HepG2 (cell line): ENCODE results near the gene SLCO4A1. TPM values are rescaled to one million over a fixed set of nuclear protein-coding genes. Genes with fewer than 3 reads are reported as not detected.

Experiments used
- AGO1 ChIP-seq: fragments of 200-400 bp; formaldehyde crosslinking; IDR thresholded peaks from 2 replicates; pipeline ENCODE4 v1.6.1; 2017; ENCODE audit warnings: mild to moderate bottlenecking, low read depth, low read length, moderate library complexity; ENCODE audit not compliant: poor library complexity, severe bottlenecking
- GPBP1L1 ChIP-seq: sonication (generic); formaldehyde crosslinking; IDR thresholded peaks from 2 replicates; pipeline ENCODE4 v1.5.0; 2020; ENCODE audit warnings: mild to moderate bottlenecking, missing genetic modification reagents
- HDAC1 ChIP-seq: sonication (generic); formaldehyde crosslinking; IDR thresholded peaks from 2 replicates; pipeline ENCODE4 v1.5.1; 2020; ENCODE audit warnings: mild to moderate bottlenecking, missing genetic modification reagents
- JUN ChIP-seq: sonication (generic); formaldehyde crosslinking; IDR thresholded peaks from 2 replicates; pipeline ENCODE4 v1.4.0; 2020; ENCODE audit warnings: mild to moderate bottlenecking, missing genetic modification reagents
- KIAA2018 ChIP-seq: sonication (generic); formaldehyde crosslinking; IDR thresholded peaks from 2 replicates; pipeline ENCODE4 v1.5.0; 2020; ENCODE audit warnings: mild to moderate bottlenecking, missing genetic modification reagents, borderline replicate concordance
- PHF20 ChIP-seq: sonication (generic); formaldehyde crosslinking; IDR thresholded peaks from 2 replicates; pipeline ENCODE4 v1.5.0; 2020; ENCODE audit warnings: mild to moderate bottlenecking, missing genetic modification reagents
- RBAK ChIP-seq: sonication (generic); formaldehyde crosslinking; IDR thresholded peaks from 2 replicates; pipeline ENCODE4 v1.5.1; 2020; ENCODE audit warnings: mild to moderate bottlenecking, missing genetic modification reagents
- THAP11 ChIP-seq: IDR thresholded peaks from 2 replicates; pipeline ENCODE4 v1.6.1; 2016; ENCODE audit warnings: missing biosample characterization, missing genetic modification reagents
- ZNF253 ChIP-seq: sonication (generic); formaldehyde crosslinking; IDR thresholded peaks from 2 replicates; pipeline ENCODE4 v1.8.0; 2022; ENCODE audit warnings: mild to moderate bottlenecking, missing genetic modification reagents, borderline replicate concordance
- ZNF44 ChIP-seq: sonication (generic); formaldehyde crosslinking; IDR thresholded peaks from 2 replicates; pipeline ENCODE4 v1.5.1; 2020; ENCODE audit warnings: mild to moderate bottlenecking, missing genetic modification reagents
- ZNF562 ChIP-seq: sonication (generic); formaldehyde crosslinking; IDR thresholded peaks from 2 replicates; pipeline ENCODE4 v1.8.0; 2022; ENCODE audit warnings: missing genetic modification reagents, borderline replicate concordance
- ZSCAN20 ChIP-seq: sonication (generic); formaldehyde crosslinking; IDR thresholded peaks from 2 replicates; pipeline ENCODE4 v1.4.0; 2020; ENCODE audit warnings: missing genetic modification reagents, mild to moderate bottlenecking, borderline replicate concordance
- polyA plus RNA-seq, 8 experiments: library from polyadenylated mRNA; depleted of rRNA in 3 of 8; stranded (reverse) in 7 of 8; unstranded in 1 of 8; fragments of >200 nt; fragmentation: Illumina TruSeq in 4 of 8; extraction: Trizol in 4 of 8; gene quantifications; 2 replicates each; pipeline versions ENCODE4 v1.2.1 to v1.2.3, GENCODE V29; 2011 to 2016; ENCODE audit warnings: low read depth in 4 of 8, missing spikeins in 1 of 8, mixed read lengths in 1 of 8; ENCODE audit not compliant: insufficient read depth in 1 of 8
- total RNA-seq, 5 experiments: library from RNA; depleted of rRNA; stranded (reverse); fragments of >200 nt; fragmentation: Illumina TruSeq; extraction: Trizol; gene quantifications; 2 replicates each; pipeline ENCODE4 v1.2.3, GENCODE V29; 2016; ENCODE audit warnings: low read depth in 1 of 5
- TF ChIP-seq, protein P1 (sequence below): sonication (generic); formaldehyde crosslinking; IDR thresholded peaks from 2 replicates; pipeline ENCODE4 v1.4.0; 2020; ENCODE audit warnings: missing genetic modification reagents, mild to moderate bottlenecking, borderline replicate concordance

SLCO4A1 gene
- total and polyA plus RNA-seq, 2 of the 13 experiments (the other 11 are each of a cell fraction or from before 2014, with no cell fraction given), result 55.5 to 112 TPM

- TF ChIP-seq AGO1 (peak; percentile 40), GPBP1L1 (CRISPR knock-in tag) (no peak), ZNF44 (CRISPR knock-in tag) (no peak), ZSCAN20 (CRISPR knock-in tag) (no peak), KIAA2018 (CRISPR knock-in tag) (no peak), RBAK (CRISPR knock-in tag) (no peak), THAP11 (no peak), JUN (CRISPR knock-in tag) (no peak), PHF20 (no peak), HDAC1 (0 out of 2 replicates have a peak, but pooled peaks have one; percentile 38), ZNF562 (CRISPR knock-in tag) (no peak), ZNF253 (CRISPR knock-in tag) (no peak)
- TF ChIP-seq, protein P1, sequence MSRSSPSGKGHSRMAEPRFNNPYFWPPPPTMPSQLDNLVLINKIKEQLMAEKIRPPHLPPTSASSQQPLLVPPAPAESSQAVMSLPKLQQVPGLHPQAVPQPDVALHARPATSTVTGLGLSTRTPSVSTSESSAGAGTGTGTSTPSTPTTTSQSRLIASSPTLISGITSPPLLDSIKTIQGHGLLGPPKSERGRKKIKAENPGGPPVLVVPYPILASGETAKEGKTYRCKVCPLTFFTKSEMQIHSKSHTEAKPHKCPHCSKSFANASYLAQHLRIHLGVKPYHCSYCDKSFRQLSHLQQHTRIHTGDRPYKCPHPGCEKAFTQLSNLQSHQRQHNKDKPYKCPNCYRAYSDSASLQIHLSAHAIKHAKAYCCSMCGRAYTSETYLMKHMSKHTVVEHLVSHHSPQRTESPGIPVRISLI (CRISPR knock-in tag), result no peak
Observed at GRCh38 chr20:62634330-62634967, 7.9 kb upstream of the SLCO4A1 start (continued).
